HepG2 (cell line): ENCODE measurements around the gene MS4A6A. TPM values are rescaled to one million over a fixed set of nuclear protein-coding genes. Genes with fewer than 3 reads are reported as not detected.

Source experiments
- ATAC-seq: fragments of 200-7000 bp; cut with Tn5 transposase; 3 replicates; pipeline ENCODE4 v1.9.1; 2020; ENCODE audit warnings: mild to moderate bottlenecking, moderate library complexity
- BruUV-seq: library from RNA; stranded (reverse); fragments of 400-500 nt; replicated peaks from 2 replicates; lab custom pipeline; 2021; lab: Mats Ljungman, UMichigan
- CTCF ChIA-PET: fragments of 300-600 bp; formaldehyde crosslinking; extraction: SDS; loops from one replicate; lab custom pipeline; 2021; ENCODE audit warnings: low total read pairs, inconsistent platforms, low intra/inter-chr PET ratio; lab: Yijun Ruan, JAX
- POLR2A ChIA-PET: fragments of 350-600 bp; sonication (Branson Sonifier 250); formaldehyde crosslinking; loops from one replicate; lab custom pipeline; 2020; ENCODE audit warnings: antibody characterized with exemption, inconsistent platforms; lab: Yijun Ruan, JAX
- DNase-seq: peaks from one replicate; pipeline ENCODE4 v3.0.0-alpha.2; 2015; ENCODE audit warnings: low spot score
- FAIRE-seq: peaks from 3 replicates; lab custom pipeline; 2011; peaks lifted over from hg19 to GRCh38; lab: Jason Lieb, UNC
- H2AFZ ChIP-seq: one replicate; pipeline ENCODE4 v1.6.1; 2011; ENCODE audit warnings: low read length, inconsistent platforms
- H3K27ac ChIP-seq: fragments of 300-600 bp; 3 replicates; pipeline ENCODE4 v1.8.0; 2011; ENCODE audit warnings: mixed run types, mild to moderate bottlenecking, mixed read lengths, low read length, inconsistent platforms; ENCODE audit not compliant: insufficient read depth; ENCODE audit errors: extremely low read length
- H3K27me3 ChIP-seq, 2 experiments: fragments of 200-600 bp in 1 of 2; 2 replicates in 1 of 2; 3 replicates in 1 of 2; pipeline versions ENCODE4 v1.6.0 to v1.8.0; 2011; ENCODE audit warnings: low read length in 2 of 2, mild to moderate bottlenecking in 2 of 2, moderate library complexity in 2 of 2, inconsistent platforms in 1 of 2; ENCODE audit not compliant: insufficient read depth in 2 of 2, control insufficient read depth in 1 of 2
- H3K36me3 ChIP-seq, 2 experiments: fragments of 200-600 bp in 1 of 2; replicated peaks in 1 of 2; 2 replicates in 1 of 2; 3 replicates in 1 of 2; pipeline versions ENCODE4 v1.5.1 to v1.8.0; 2011; ENCODE audit warnings: low read length in 2 of 2, inconsistent platforms in 1 of 2; ENCODE audit not compliant: insufficient read depth in 2 of 2, control insufficient read depth in 1 of 2
- H3K4me1 ChIP-seq: 2 replicates; pipeline ENCODE4 v1.5.1; 2012; ENCODE audit warnings: low read length, inconsistent platforms; ENCODE audit not compliant: insufficient read depth
- H3K4me2 ChIP-seq: 2 replicates; pipeline ENCODE4 v1.6.0; 2011; ENCODE audit warnings: low read depth, low read length, inconsistent platforms
- H3K4me3 ChIP-seq, 3 experiments: fragments of 200-600 bp in 1 of 3; sonication (generic), shearing (Covaris generic) in 1 of 3; replicated peaks in 1 of 3; 2 replicates each; pipeline ENCODE4 v1.5.1; 2011 to 2016; ENCODE audit warnings: low read length in 3 of 3, inconsistent platforms in 2 of 3, low read depth in 2 of 3, mild to moderate bottlenecking in 2 of 3, control low read depth in 1 of 3, mixed read lengths in 1 of 3; ENCODE audit not compliant: insufficient read depth in 1 of 3
- H3K79me2 ChIP-seq: one replicate; pipeline ENCODE4 v1.6.1; 2011; ENCODE audit warnings: low read length, inconsistent platforms; ENCODE audit not compliant: insufficient read depth
- H3K9ac ChIP-seq: 2 replicates; pipeline ENCODE4 v1.6.0; 2011; ENCODE audit warnings: mild to moderate bottlenecking, low read depth, low read length, inconsistent platforms; ENCODE audit not compliant: insufficient read depth
- H3K9me3 ChIP-seq: 2 replicates; pipeline ENCODE4 v1.5.1; 2012; ENCODE audit warnings: mild to moderate bottlenecking, low read length
- H4K20me1 ChIP-seq: 2 replicates; pipeline ENCODE4 v1.6.0; 2011; ENCODE audit warnings: inconsistent platforms, mild to moderate bottlenecking, low read length, moderate library complexity; ENCODE audit not compliant: insufficient read depth
- CTCF ChIP-seq: sonication (generic); formaldehyde crosslinking; IDR thresholded peaks from 2 replicates; pipeline ENCODE4 v1.5.0; 2020; ENCODE audit warnings: mild to moderate bottlenecking, missing genetic modification reagents, moderate library complexity
- EHMT2 ChIP-seq: fragments of 200-600 bp; sonication (generic); IDR thresholded peaks from 2 replicates; pipeline ENCODE4 v1.7.0; 2017; ENCODE audit warnings: antibody characterized with exemption, low read depth, low read length, borderline replicate concordance
- ELF4 ChIP-seq: sonication (generic); formaldehyde crosslinking; IDR thresholded peaks from 2 replicates; pipeline ENCODE4 v1.5.0; 2020; ENCODE audit warnings: missing genetic modification reagents, mild to moderate bottlenecking, moderate library complexity, borderline replicate concordance
- FOSL2 ChIP-seq: sonication (generic); formaldehyde crosslinking; IDR thresholded peaks from 2 replicates; pipeline ENCODE4 v1.4.0; 2020; ENCODE audit warnings: missing genetic modification reagents
- FOXA3 ChIP-seq: IDR thresholded peaks from 2 replicates; pipeline ENCODE4 v1.6.1; 2016; ENCODE audit warnings: missing genetic modification reagents, missing compliant biosample characterization
- GABPA ChIP-seq, 2 experiments: IDR thresholded peaks; 2 replicates each; pipeline ENCODE4 v1.6.1; 2011 to 2016; ENCODE audit warnings: low read depth in 2 of 2, low read length in 1 of 2, missing biosample characterization in 1 of 2, missing genetic modification characterization in 1 of 2
- NFE2 ChIP-seq: sonication (generic); formaldehyde crosslinking; IDR thresholded peaks from 2 replicates; pipeline ENCODE4 v1.4.0; 2020; ENCODE audit warnings: missing genetic modification reagents
- SALL2 ChIP-seq: sonication (generic); formaldehyde crosslinking; IDR thresholded peaks from 2 replicates; pipeline ENCODE4 v1.8.1; 2023; ENCODE audit warnings: mild to moderate bottlenecking, missing genetic modification reagents, inconsistent platforms
- SMC3 ChIP-seq: IDR thresholded peaks from 2 replicates; pipeline ENCODE4 v1.6.1; 2011; ENCODE audit warnings: low read length, improper control_type of control experiment
- TFE3 ChIP-seq: IDR thresholded peaks from 2 replicates; pipeline ENCODE4 v1.6.1; 2016
- TOE1 ChIP-seq: sonication (generic); formaldehyde crosslinking; IDR thresholded peaks from 2 replicates; pipeline ENCODE4 v1.4.0; 2020; ENCODE audit warnings: mild to moderate bottlenecking, missing genetic modification reagents
- ZFP1 ChIP-seq: IDR thresholded peaks from 2 replicates; pipeline ENCODE4 v1.6.1; 2016
- WGBS: methylation state at CpG from one replicate; pipeline ENCODE4 v1.1.6; 2017; ENCODE audit warnings: low lambda C conversion rate; 5-methylcytosine and 5-hydroxymethylcytosine counted together
- in situ Hi-C: cut with HindIII; loops from 2 replicates; pipeline ENCODE4 v1.10.0; 2017; ENCODE audit warnings: low pct_unique_long_range_greater_than_20kb; ENCODE audit not compliant: extremely low pct_ligation_motif_present
- intact Hi-C: fragments of 100-400 bp; cut with micrococcal nuclease; formaldehyde crosslinking; loops from one replicate; pipeline ENCODE4 v1.10.0; 2022; ENCODE audit not compliant: unreplicated experiment
- polyA plus RNA-seq, 8 experiments: library from polyadenylated mRNA; depleted of rRNA in 3 of 8; stranded (reverse) in 7 of 8; unstranded in 1 of 8; fragments of >200 nt; fragmentation: Illumina TruSeq in 4 of 8; extraction: Trizol in 4 of 8; gene quantifications; 2 replicates each; pipeline versions ENCODE4 v1.2.1 to v1.2.3, GENCODE V29; 2011 to 2016; ENCODE audit warnings: low read depth in 4 of 8, missing spikeins in 1 of 8, mixed read lengths in 1 of 8; ENCODE audit not compliant: insufficient read depth in 1 of 8
- total RNA-seq, 5 experiments: library from RNA; depleted of rRNA; stranded (reverse); fragments of >200 nt; fragmentation: Illumina TruSeq; extraction: Trizol; gene quantifications; 2 replicates each; pipeline ENCODE4 v1.2.3, GENCODE V29; 2016; ENCODE audit warnings: low read depth in 1 of 5

MS4A6A gene
- total and polyA plus RNA-seq, 2 of the 13 experiments (the other 11 are each of a cell fraction or from before 2014, with no cell fraction given) = not detected

- intact Hi-C loops (loop anchor here (2.0 kb wide), 1 partner anchor 23 kb away; no protein-coding TSS in a partner anchor), in situ Hi-C loops (no loop called here)
- BruUV-seq = no TSS peak
- peak; percentile 33 for DNase-seq
- Histone ChIP-seq H3K9me3 (no peaks in the 10 kb centered on the region), H3K79me2 (no peaks in the 10 kb centered on the region), H3K4me1 (no peaks in the 10 kb centered on the region), H3K27me3 (no peaks in the 10 kb centered on the region), H3K36me3 (no peaks in the 10 kb centered on the region), H3K4me3 (no peak overlapping the region), H3K27ac (no peak overlapping the region), H4K20me1 (no peaks in the 10 kb centered on the region), H3K9ac (no peak overlapping the region), H2AFZ (no peak overlapping the region), H3K4me2 (no peak overlapping the region)
- ChIA-PET POLR2A (no interaction called here), CTCF (interaction anchor here (1.0 to 1.2 kb wide), 3 partner anchors 24 to 82 kb away, joined by 4 read pairs; no protein-coding TSS in a partner anchor)
- no peak for TF ChIP-seq SALL2 (CRISPR knock-in tag)
- 0 out of 2 replicates have a peak, but pooled peaks have one; percentile 48 for TF ChIP-seq NFE2 (CRISPR knock-in tag)
- peak; percentile 5; the same call in 1 of the 2 replicates for TF ChIP-seq SMC3
- TF ChIP-seq FOSL2 = peak; percentile 45
- no peak for TF ChIP-seq GABPA (IDR thresholded peaks at IDR 0.05; ENCODE audit: low read depth, low read length)
- peak; percentile 52 for TF ChIP-seq GABPA (CRISPR knock-in tag; IDR thresholded peaks at IDR 0.05; ENCODE audit: low read depth)
- peak; percentile 26; the same call in 1 of the 2 replicates for TF ChIP-seq CTCF (CRISPR knock-in tag)
- 0 out of 2 replicates have a peak, but pooled peaks have one; percentile 22 for TF ChIP-seq FOXA3 (CRISPR knock-in tag)
- TF ChIP-seq ELF4 = no peak
- no peak for TF ChIP-seq TOE1 (CRISPR knock-in tag)
- TF ChIP-seq ZFP1 (CRISPR knock-in tag) = no peak
- no peak for TF ChIP-seq TFE3
- TF ChIP-seq EHMT2 = no peak
- WGBS = 38% methylated on average over 6 of the region's 6 CpGs
- ATAC-seq = no peak
- no peak for FAIRE-seq
Observed at GRCh38 chr11:60169264-60169915, 13.5 kb downstream of the MS4A6A start.
